Nephron progenitor cell (in vitro differentiated cells): ENCODE data around the gene TSPAN5.

Experiments
- DNase-seq: peaks from one replicate; pipeline ENCODE4 v3.0.0; 2021
- H3K27ac Mint-ChIP-seq: 2 replicates; pipeline ENCODE4 v1.8.0; 2021; ENCODE audit warnings: mild to moderate bottlenecking, moderate library complexity, mixed read lengths
- H3K27me3 Mint-ChIP-seq: 2 replicates; pipeline ENCODE4 v1.8.0; 2021; ENCODE audit warnings: mild to moderate bottlenecking, low read depth, mixed read lengths; ENCODE audit not compliant: poor library complexity
- H3K36me3 Mint-ChIP-seq: 2 replicates; pipeline ENCODE4 v1.8.0; 2021; ENCODE audit warnings: low read depth, mixed read lengths
- H3K4me1 Mint-ChIP-seq: 2 replicates; pipeline ENCODE4 v1.8.0; 2021; ENCODE audit warnings: mixed read lengths
- H3K4me3 Mint-ChIP-seq: 2 replicates; pipeline ENCODE4 v1.8.0; 2021; ENCODE audit warnings: mild to moderate bottlenecking, moderate library complexity, mixed read lengths
- H3K9me3 Mint-ChIP-seq: 2 replicates; pipeline ENCODE4 v1.8.0; 2021; ENCODE audit warnings: mild to moderate bottlenecking, moderate library complexity, mixed read lengths
- TF ChIP-seq, protein P1 (sequence below): fragments of 200-600 bp; sonication (generic); IDR thresholded peaks from 2 replicates; pipeline ENCODE4 v1.5.0; 2021; ENCODE audit warnings: antibody characterized with exemption

Gene TSPAN5

DNA sequence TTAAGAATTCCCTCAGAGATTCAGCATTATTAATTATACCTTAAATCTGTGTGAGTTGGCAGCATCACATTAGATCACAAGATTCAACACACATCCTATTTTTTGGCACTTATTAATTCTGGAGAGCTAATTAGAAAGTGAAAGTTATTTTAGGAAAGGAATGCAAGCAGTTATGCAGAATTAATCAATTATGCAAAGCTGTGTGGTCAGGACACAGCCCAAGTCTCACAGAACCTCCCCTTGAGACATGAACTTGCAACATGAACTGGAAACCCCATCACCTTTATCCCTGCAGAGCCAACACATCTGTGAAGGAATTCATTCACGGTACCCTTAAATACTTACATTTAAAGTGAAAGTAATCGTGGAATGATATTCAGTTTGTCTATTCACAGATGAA is 80.5 kb downstream of the TSPAN5 start:
- H3K9me3 Mint-ChIP-seq, result peaks cover 5% of the 10 kb centered on the region
- H3K4me3 Mint-ChIP-seq, result no peak overlapping the region
- H3K27ac Mint-ChIP-seq, result no peak overlapping the region

DNA sequence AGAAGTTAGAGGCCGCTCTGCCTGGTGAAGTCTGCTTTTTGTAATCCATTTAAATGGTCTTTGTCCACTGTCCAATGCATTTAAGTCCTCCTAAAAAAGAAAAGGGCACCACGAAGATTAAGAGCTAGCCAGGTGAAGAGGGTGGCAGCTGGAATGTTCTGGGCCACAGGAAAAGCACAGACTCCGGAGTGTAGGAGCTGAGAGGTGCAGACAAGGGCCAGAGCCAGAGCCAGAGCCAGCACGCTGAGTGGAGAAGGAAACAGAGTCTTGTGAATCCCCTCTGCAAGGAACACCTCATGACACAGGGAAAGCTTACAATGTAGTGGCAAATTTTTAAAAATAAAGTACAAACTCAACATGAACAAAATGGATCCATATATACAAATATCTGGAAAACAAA is 83.6 kb downstream of the TSPAN5 start:
- no peak for DNase-seq
- peaks cover 28% of the 10 kb centered on the region for H3K36me3 Mint-ChIP-seq
- H3K9me3 Mint-ChIP-seq, result peaks cover 5% of the 10 kb centered on the region
- H3K4me3 Mint-ChIP-seq, result no peak overlapping the region
- peaks cover 44% of the 10 kb centered on the region for H3K4me1 Mint-ChIP-seq
- TF ChIP-seq, protein P1, sequence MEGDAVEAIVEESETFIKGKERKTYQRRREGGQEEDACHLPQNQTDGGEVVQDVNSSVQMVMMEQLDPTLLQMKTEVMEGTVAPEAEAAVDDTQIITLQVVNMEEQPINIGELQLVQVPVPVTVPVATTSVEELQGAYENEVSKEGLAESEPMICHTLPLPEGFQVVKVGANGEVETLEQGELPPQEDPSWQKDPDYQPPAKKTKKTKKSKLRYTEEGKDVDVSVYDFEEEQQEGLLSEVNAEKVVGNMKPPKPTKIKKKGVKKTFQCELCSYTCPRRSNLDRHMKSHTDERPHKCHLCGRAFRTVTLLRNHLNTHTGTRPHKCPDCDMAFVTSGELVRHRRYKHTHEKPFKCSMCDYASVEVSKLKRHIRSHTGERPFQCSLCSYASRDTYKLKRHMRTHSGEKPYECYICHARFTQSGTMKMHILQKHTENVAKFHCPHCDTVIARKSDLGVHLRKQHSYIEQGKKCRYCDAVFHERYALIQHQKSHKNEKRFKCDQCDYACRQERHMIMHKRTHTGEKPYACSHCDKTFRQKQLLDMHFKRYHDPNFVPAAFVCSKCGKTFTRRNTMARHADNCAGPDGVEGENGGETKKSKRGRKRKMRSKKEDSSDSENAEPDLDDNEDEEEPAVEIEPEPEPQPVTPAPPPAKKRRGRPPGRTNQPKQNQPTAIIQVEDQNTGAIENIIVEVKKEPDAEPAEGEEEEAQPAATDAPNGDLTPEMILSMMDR, result no peak
- peak overlapping the region; percentile 97 for H3K27ac Mint-ChIP-seq
- H3K27me3 Mint-ChIP-seq, result peaks cover 3% of the 10 kb centered on the region

More for the DNA sequence above, 80.5 kb downstream of the TSPAN5 start:
- Mint-ChIP-seq H3K36me3 (peaks cover 22% of the 10 kb centered on the region), H3K27me3 (peaks cover 3% of the 10 kb centered on the region), H3K4me1 (peaks cover 42% of the 10 kb centered on the region)
- TF ChIP-seq, protein P1, result no peak
- DNase-seq, result no peak

DNA sequence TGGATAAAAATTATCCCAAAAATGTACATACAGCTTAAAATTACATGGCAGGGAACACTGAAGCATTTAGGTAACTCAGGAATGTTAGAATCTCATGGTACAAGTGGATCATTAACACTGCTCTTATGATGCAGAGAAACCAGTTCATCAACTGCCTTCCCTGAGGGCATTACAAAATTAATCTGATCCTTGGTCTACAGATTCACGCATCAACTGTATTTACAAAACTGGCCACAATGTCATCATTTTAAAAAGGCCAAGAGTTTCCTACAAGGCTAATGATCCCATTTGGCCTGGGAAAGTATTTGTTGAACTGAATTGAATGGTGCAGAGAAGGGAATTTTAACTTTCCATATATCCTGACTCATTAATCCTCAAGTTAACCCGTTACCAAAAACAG is 84.6 kb downstream of the TSPAN5 start:
- no peak for DNase-seq
- H3K27ac Mint-ChIP-seq, result peak overlapping the region; percentile 97
- H3K4me3 Mint-ChIP-seq, result no peak overlapping the region
- H3K36me3 Mint-ChIP-seq, result peaks cover 28% of the 10 kb centered on the region
- H3K4me1 Mint-ChIP-seq, result peaks cover 50% of the 10 kb centered on the region
- H3K27me3 Mint-ChIP-seq, result peaks cover 3% of the 10 kb centered on the region
- TF ChIP-seq, protein P1, result no peak
- H3K9me3 Mint-ChIP-seq, result peaks cover 5% of the 10 kb centered on the region

DNA sequence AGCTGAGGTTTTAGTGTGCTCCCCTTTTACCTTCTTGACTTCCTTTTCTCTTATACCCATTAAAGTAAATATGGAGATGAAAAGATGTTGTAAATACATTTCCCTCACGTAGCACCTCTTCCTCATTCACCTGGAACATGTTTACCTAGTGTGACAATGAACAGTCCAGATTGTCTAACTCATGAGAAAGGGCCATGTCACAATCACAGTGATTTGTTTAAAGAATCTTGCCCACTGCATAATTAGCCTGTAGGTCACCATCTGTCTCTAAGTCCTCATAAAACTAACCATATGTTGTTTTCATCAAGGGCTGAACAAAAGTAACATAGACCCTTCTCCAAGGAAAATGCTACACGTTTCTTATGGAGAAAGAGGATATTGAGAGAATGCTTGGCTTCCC is 85.7 kb downstream of the TSPAN5 start:
- no peak for DNase-seq
- TF ChIP-seq, protein P1, result no peak
- H3K4me1 Mint-ChIP-seq, result peaks cover 58% of the 10 kb centered on the region
- no peak overlapping the region for H3K4me3 Mint-ChIP-seq
- H3K27me3 Mint-ChIP-seq, result peaks cover 3% of the 10 kb centered on the region
- peak overlapping the region; percentile 44 for H3K27ac Mint-ChIP-seq
- peaks cover 28% of the 10 kb centered on the region for H3K36me3 Mint-ChIP-seq
- H3K9me3 Mint-ChIP-seq, result peaks cover 5% of the 10 kb centered on the region

DNA sequence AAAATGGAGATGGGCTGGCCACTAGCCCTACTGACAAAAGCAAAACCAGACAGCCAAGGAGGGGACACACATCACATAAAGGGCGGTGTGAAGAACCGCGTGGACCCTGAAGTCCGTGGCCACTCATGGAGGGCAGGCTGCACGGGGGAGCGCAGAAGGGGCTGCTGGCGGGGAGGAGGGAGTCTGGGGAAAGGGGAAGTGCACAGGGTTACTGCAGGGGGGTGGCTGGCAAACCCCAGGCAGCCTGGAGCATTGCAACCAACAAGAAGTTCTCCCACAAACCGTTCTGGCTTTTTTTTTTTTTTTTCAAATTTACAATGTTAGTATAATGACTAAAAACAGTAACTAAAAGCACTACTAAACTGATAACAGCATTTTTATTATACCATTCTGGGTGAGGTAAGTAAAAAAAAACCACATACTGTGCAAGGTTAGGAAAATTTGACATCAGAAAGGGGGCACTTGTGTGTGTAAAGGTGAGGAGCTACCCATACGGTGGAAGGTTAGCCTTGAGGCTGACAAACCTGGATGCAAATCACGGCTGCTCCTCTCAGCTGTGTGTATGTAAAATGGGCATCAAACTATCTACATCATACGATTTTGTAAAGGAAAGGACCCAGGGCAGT is 87.1 kb downstream of the TSPAN5 start:
- Mint-ChIP-seq H3K4me3 (no peak overlapping the region), H3K27ac (no peak overlapping the region), H3K27me3 (no peaks in the 10 kb centered on the region), H3K9me3 (no peaks in the 10 kb centered on the region), H3K4me1 (peaks cover 72% of the 10 kb centered on the region), H3K36me3 (peaks cover 20% of the 10 kb centered on the region)
- DNase-seq, result no peak
- TF ChIP-seq, protein P1, result no peak

DNA sequence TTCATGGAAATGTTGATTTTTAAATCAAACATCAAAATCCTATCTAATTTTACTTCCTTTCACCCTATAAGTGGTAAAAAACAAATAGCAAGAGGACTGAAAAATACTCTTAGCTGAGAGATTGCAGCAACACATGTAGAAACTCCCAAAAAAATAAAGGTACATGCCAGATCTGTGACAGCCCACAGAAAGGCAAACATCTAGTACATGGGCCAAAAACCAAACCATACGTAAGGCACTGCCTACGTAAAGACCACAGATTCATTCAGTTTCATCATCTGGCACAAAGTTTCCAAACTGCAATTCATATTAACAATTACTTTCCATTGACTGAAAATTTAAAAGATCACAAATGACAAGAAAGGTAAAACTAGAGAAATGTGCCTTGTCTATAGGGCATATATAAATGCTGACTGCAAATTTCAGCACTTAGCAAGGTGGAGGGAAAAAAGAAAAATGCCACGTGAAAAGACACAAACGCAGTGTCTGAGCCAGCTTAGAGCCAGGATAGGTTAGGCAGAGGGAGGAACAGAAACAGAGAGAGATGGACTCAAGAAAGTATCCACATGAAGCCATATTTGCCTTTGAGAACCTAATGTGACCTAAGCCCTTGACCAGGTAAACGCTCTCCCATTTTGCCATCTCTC is 88.1 kb downstream of the TSPAN5 start:
- H3K4me1 Mint-ChIP-seq, result peaks cover 79% of the 10 kb centered on the region
- H3K9me3 Mint-ChIP-seq, result no peaks in the 10 kb centered on the region
- TF ChIP-seq, protein P1, result no peak
- H3K27ac Mint-ChIP-seq, result no peak overlapping the region
- no peak for DNase-seq
- no peak overlapping the region for H3K4me3 Mint-ChIP-seq
- H3K36me3 Mint-ChIP-seq, result peaks cover 11% of the 10 kb centered on the region
- H3K27me3 Mint-ChIP-seq, result no peaks in the 10 kb centered on the region
